Measurements from ENCODE around the gene NLRP14. TPM values are rescaled to one million over a fixed set of nuclear protein-coding genes. Genes with fewer than 3 reads are reported as not detected.

The NLRP14 gene
- total RNA-seq, 2 donors from 2014 or later, result under 0.01 to 0.33 TPM

DNA sequence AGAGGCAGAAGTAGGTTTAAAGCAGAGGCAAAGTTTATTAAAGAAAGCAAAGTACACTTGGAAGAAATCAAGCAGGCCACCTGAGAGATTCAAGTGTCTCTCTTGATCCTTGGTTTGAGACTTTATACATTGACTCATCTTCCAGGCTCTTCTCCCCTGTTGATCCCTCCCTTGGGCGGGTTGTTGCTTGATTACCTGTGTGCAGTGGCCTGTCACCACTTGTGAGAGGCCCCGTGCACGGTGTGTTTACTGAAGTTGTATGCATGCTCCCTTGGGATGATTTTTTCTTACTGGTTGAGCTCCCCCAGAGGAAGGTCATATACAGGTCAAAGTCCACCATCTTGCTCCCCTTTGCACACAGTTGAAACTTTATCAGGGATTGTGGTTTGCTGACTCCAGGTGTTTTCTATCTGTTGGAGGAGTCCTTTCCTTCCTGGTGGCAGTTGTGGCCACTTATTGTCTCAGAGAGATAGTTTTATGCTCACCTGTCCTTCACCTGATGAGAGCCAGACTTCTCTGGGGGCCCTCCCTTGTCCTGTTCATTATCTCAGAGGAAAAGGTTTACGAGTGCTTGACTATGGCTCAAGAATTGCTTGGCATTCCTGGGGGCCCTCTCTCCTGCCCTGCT, 52.2 kb downstream of the NLRP14 start:
- no peaks in the 10 kb centered on the region for H3K9me3 ChIP-seq
- 35 to 45% methylated on average over 4 of the region's 4 CpGs for WGBS, 2 donors
- TF ChIP-seq POLR2A (IDR thresholded peaks at IDR 0.05), result no peak
- TF ChIP-seq, protein P1, sequence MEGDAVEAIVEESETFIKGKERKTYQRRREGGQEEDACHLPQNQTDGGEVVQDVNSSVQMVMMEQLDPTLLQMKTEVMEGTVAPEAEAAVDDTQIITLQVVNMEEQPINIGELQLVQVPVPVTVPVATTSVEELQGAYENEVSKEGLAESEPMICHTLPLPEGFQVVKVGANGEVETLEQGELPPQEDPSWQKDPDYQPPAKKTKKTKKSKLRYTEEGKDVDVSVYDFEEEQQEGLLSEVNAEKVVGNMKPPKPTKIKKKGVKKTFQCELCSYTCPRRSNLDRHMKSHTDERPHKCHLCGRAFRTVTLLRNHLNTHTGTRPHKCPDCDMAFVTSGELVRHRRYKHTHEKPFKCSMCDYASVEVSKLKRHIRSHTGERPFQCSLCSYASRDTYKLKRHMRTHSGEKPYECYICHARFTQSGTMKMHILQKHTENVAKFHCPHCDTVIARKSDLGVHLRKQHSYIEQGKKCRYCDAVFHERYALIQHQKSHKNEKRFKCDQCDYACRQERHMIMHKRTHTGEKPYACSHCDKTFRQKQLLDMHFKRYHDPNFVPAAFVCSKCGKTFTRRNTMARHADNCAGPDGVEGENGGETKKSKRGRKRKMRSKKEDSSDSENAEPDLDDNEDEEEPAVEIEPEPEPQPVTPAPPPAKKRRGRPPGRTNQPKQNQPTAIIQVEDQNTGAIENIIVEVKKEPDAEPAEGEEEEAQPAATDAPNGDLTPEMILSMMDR (IDR thresholded peaks at IDR 0.05), result no peak
- no peak for ATAC-seq
- H3K36me3 ChIP-seq (replicated peaks in 1 of 2; ENCODE audit: insufficient read depth in 1 of 2, low read depth in 2 of 2), result no peaks in the 10 kb centered on the region
- H3K4me3 ChIP-seq, result no peak overlapping the region
- intact Hi-C loops (cut with DNase I), result no loop called here
- DNase-seq, result no peak
- H3K27me3 ChIP-seq, result no peaks in the 10 kb centered on the region
- H3K4me1 ChIP-seq, result no peaks in the 10 kb centered on the region
- H3K27ac ChIP-seq, result no peak overlapping the region

DNA sequence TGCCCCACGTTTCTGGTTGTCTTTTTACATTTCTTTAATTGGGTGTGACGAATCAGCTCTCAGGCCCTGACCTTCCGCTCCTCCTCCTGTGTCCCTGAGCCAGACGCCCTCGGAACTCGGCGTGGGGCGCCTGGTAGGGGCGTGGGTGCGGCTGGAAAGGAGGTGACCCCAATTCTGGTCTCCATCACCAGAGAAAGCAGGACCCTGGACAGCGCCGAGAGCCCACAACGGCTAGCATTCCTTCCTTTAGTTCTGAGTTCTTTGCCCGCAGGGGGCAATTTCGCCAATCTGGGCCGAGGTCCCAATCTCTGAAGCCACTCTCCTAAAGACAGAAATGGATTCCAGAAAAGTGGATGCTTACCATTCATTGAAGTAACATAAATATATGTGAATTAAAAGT, 56.8 kb downstream of the NLRP14 start:
- TF ChIP-seq, protein P1 (IDR thresholded peaks at IDR 0.05), result no peak
- TF ChIP-seq POLR2A (IDR thresholded peaks at IDR 0.05), result no peak
- Histone ChIP-seq H3K27ac (no peak overlapping the region), H3K9me3 (peaks cover 0 to 3% (median 0%) of the 10 kb centered on the region in 3 donors), H3K4me1 (no peaks in the 10 kb centered on the region), H3K27me3 (no peaks in the 10 kb centered on the region), H3K4me3 (no peak overlapping the region), H3K36me3 (replicated peaks in 1 of 2; ENCODE audit: insufficient read depth in 1 of 2, low read depth in 2 of 2) (no peaks in the 10 kb centered on the region)
- 65 to 73% methylated on average over 16 of the region's 16 CpGs for WGBS, 2 donors
- ATAC-seq (no peak), DNase-seq (no peak)
- intact Hi-C loops (cut with DNase I), result no loop called here

DNA sequence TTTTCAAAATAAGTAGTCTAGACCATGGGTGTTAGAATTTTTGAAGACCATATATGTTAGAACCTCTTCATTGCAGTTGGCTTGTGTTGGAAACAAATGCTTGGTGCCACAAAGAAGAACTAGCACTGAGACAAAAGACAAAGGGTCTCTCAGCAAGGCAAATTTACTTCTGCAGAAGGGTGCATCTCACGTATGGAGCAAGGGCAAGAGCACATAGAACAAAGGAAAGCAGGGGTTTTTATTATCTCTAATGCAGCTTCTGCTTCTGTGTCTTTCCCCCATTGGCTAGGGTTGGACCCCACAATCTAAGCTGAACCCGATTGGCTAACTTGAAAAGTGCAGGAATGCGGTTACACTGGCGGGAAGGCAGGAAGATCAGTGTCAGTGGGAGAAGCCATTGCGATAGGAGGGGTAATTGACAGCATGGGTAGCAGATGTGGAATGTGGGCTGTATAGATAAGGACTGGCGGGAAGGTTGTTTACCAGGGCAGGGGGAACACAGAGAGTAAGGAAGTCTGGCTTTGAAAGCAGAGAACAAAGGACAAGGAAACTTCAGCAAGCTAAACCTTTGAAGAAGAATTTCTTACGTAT, 59.4 kb downstream of the NLRP14 start:
- Histone ChIP-seq H3K4me1 (no peaks in the 10 kb centered on the region), H3K36me3 (replicated peaks in 1 of 2; ENCODE audit: insufficient read depth in 1 of 2, low read depth in 2 of 2) (no peaks in the 10 kb centered on the region), H3K27ac (no peak overlapping the region), H3K27me3 (no peaks in the 10 kb centered on the region), H3K9me3 (peaks cover 0 to 3% (median 0%) of the 10 kb centered on the region in 3 donors), H3K4me3 (no peak overlapping the region)
- 69 to 73% methylated on average over 7 of the region's 7 CpGs for WGBS, 2 donors
- no peak for TF ChIP-seq POLR2A (IDR thresholded peaks at IDR 0.05)
- TF ChIP-seq, protein P1 (IDR thresholded peaks at IDR 0.05), result no peak
- DNase-seq (no peak), ATAC-seq (no peak)
- intact Hi-C loops (cut with DNase I), result no loop called here

DNA sequence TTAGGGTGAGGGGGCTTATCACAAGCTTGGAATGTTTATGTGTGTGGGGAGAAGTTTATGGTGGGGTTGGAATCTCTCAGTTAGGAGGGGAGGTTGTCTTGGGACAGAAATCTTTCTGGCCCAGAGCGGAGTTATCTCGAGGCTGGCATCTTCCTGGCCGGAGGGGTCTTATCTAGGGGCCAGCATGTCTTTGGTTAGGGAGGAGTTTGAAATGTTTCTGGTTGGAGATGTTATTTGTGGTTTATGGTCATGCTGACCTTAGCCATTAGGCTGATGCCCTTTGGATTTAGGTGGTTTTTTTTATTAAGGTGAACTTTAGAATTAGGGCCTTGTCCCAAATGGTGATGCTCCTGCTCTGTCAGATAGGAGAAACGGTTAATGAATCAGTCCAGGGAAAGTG, 60.6 kb downstream of the NLRP14 start:
- Histone ChIP-seq H3K9me3 (peaks cover 0 to 3% (median 0%) of the 10 kb centered on the region in 3 donors), H3K27ac (no peak overlapping the region), H3K27me3 (no peaks in the 10 kb centered on the region), H3K36me3 (replicated peaks in 1 of 2; ENCODE audit: insufficient read depth in 1 of 2, low read depth in 2 of 2) (no peaks in the 10 kb centered on the region), H3K4me3 (no peak overlapping the region), H3K4me1 (no peaks in the 10 kb centered on the region)
- TF ChIP-seq POLR2A (IDR thresholded peaks at IDR 0.05), result no peak
- TF ChIP-seq, protein P1 (IDR thresholded peaks at IDR 0.05), result no peak
- no peak for DNase-seq
- WGBS, 2 donors, result 77 to 81% methylated on average over 4 of the region's 4 CpGs
- no peak for ATAC-seq
- intact Hi-C loops (cut with DNase I), result no loop called here

DNA sequence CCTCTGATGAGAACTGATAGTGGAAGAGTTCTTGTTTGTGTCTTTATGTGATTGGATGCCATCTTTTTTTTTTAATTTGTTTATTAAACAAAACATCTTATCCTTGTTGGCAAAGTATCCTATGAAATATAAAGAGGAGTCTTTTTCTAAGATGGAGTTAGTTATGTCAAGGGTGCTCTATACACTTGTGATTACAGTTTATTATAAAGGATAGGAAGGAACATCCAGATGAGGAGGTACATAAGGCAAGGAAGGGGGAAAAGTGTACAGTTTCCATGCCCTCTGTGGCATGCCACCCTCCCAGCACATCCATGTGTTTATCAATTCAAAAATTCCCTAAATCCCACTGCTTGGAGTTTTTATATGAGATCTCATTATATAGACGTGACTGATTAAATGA, 61.2 kb downstream of the NLRP14 start:
- Histone ChIP-seq H3K36me3 (replicated peaks in 1 of 2; ENCODE audit: insufficient read depth in 1 of 2, low read depth in 2 of 2) (no peaks in the 10 kb centered on the region), H3K27me3 (no peaks in the 10 kb centered on the region)
- WGBS, 2 donors, result 36 to 76% methylated on average over 1 of the region's 1 CpG

More for the DNA sequence above, 61.2 kb downstream of the NLRP14 start:
- no peaks in the 10 kb centered on the region for H3K4me1 ChIP-seq
- intact Hi-C loops (cut with DNase I), result no loop called here
- H3K4me3 ChIP-seq, result no peak overlapping the region
- no peak overlapping the region for H3K27ac ChIP-seq
- TF ChIP-seq, protein P1 (IDR thresholded peaks at IDR 0.05), result no peak
- no peak for TF ChIP-seq POLR2A (IDR thresholded peaks at IDR 0.05)
- ATAC-seq (no peak), DNase-seq (no peak)
- peaks cover 0 to 3% (median 0%) of the 10 kb centered on the region in 3 donors for H3K9me3 ChIP-seq

Data from body of pancreas (tissue), 4 donors.